Hepatocyte (in vitro differentiated cells): ENCODE measurements around the gene PTGER2.

ENCODE experiments used
- EZH2 ChIP-seq: fragments of 200-600 bp; sonication (generic); IDR thresholded peaks from 2 replicates; pipeline ENCODE4 v1.6.1; 2016; ENCODE audit warnings: antibody characterized with exemption, mild to moderate bottlenecking, borderline replicate concordance
- TF ChIP-seq, protein P1 (sequence below): fragments of 200-600 bp; sonication (generic); IDR thresholded peaks from 2 replicates; pipeline ENCODE4 v1.5.1; 2016; ENCODE audit warnings: antibody characterized with exemption, mild to moderate bottlenecking; ENCODE audit not compliant: poor library complexity

- TF ChIP-seq, protein P1, sequence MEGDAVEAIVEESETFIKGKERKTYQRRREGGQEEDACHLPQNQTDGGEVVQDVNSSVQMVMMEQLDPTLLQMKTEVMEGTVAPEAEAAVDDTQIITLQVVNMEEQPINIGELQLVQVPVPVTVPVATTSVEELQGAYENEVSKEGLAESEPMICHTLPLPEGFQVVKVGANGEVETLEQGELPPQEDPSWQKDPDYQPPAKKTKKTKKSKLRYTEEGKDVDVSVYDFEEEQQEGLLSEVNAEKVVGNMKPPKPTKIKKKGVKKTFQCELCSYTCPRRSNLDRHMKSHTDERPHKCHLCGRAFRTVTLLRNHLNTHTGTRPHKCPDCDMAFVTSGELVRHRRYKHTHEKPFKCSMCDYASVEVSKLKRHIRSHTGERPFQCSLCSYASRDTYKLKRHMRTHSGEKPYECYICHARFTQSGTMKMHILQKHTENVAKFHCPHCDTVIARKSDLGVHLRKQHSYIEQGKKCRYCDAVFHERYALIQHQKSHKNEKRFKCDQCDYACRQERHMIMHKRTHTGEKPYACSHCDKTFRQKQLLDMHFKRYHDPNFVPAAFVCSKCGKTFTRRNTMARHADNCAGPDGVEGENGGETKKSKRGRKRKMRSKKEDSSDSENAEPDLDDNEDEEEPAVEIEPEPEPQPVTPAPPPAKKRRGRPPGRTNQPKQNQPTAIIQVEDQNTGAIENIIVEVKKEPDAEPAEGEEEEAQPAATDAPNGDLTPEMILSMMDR = no peak
- peak; percentile 67 for TF ChIP-seq EZH2
Observed at GRCh38 chr14:52268279-52269061, 45.6 kb upstream of the PTGER2 start.
